Colonic mucosa (tissue), 4 donors: Measurements from ENCODE around the gene ACTRT2. TPM values are rescaled to one million over a fixed set of nuclear protein-coding genes. Genes with fewer than 3 reads are reported as not detected.

ENCODE experiments used
- DNase-seq: peaks from one replicate; pipeline ENCODE4 v3.0.0-alpha.2; 2020
- H3K27ac ChIP-seq: fragments of 200-600 bp; one replicate; pipeline ENCODE4 v1.8.0; 2021
- H3K27me3 ChIP-seq: fragments of 200-600 bp; one replicate; pipeline ENCODE4 v1.8.0; 2021
- H3K36me3 ChIP-seq: fragments of 200-600 bp; one replicate; pipeline ENCODE4 v1.8.0; 2021
- H3K4me1 ChIP-seq: fragments of 200-600 bp; one replicate; pipeline ENCODE4 v1.8.0; 2021; ENCODE audit warnings: mild to moderate bottlenecking
- H3K4me3 ChIP-seq: fragments of 200-600 bp; one replicate; pipeline ENCODE4 v1.8.0; 2021
- H3K9ac ChIP-seq, 2 donors: one replicate each; pipeline ENCODE4 v1.7.0; 2013; ENCODE audit warnings: control low read depth in 2 of 2, low read depth in 2 of 2, low read length in 2 of 2
- H3K9me3 ChIP-seq: fragments of 200-600 bp; one replicate; pipeline ENCODE4 v1.8.0; 2021
- intact Hi-C: fragments of 100-400 bp; cut with DNase I; formaldehyde crosslinking; loops from one replicate; pipeline ENCODE4 v1.14.1; 2022
- total RNA-seq, 2 donors: library from RNA; stranded (reverse); fragmentation: NEBNext Ultra II Directional in 1 of 2; extraction: Animal tissue kit (Norgen Biotek cat#: 25700) in 1 of 2; gene quantifications; one replicate each; pipeline ENCODE4 v1.2.1, GENCODE V29; 2021
- TF ChIP-seq, protein P1 (sequence below): fragments of 200-600 bp; IDR thresholded peaks from one replicate; pipeline ENCODE4 v1.8.0; 2022; ENCODE audit warnings: antibody characterized with exemption, mild to moderate bottlenecking
- donor health status: healthy.
- donor health status: DM: no; HTN: no; CAD: no.
- donor health status: DM: no; HTN: no; CAD: no.

ACTRT2 gene
- total RNA-seq, 2 donors from 2014 or later, result not detected

DNA sequence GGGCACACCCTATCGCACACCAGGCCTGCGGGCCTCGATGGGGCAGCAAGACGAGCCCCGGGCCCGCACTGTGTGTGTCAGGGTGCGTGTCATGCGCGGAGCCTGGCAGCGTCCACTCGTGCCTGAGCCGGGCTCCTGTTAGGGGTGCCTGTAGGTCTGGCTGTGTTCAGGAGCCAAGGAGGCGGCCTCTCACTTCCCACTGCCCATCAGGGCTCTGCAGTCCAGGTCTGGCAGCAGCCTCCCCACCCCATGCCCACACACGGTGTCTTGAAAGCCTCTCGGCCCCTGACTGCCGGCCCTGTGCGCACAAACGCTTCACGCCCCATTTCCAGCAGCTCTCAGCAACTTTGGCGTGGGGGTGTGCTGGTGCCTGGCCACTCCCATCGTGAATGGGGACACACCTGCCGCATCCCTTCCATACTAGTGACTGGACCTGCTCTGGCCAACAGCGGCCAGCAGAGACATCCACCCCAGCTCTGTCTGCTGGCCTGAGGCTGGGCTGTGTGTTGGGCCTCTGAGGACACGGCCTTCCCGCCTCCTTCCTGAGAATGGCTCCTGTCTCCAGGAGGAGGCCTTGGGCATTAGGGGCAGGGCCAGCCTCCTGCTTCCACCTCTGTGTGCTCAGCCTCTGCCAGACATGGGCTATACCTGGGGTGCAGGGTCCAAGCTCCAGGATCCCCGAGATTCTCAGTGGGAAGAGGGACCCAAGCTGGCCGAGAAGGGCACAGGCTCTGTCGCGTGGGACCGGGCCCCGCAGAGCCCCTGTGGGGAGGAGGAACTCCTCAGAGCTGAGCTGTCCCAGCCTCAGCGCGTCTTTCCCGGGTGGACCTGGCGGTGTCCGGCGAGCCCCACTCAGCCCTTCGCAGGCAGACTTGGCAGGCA is 41.8 kb upstream of the ACTRT2 start:
- Histone ChIP-seq H3K27me3 (no peaks in the 10 kb centered on the region), H3K4me1 (no peaks in the 10 kb centered on the region), H3K9me3 (no peaks in the 10 kb centered on the region), H3K4me3 (no peak overlapping the region), H3K27ac (no peak overlapping the region), H3K36me3 (no peaks in the 10 kb centered on the region), H3K9ac (no peak overlapping the region)
- TF ChIP-seq, protein P1, sequence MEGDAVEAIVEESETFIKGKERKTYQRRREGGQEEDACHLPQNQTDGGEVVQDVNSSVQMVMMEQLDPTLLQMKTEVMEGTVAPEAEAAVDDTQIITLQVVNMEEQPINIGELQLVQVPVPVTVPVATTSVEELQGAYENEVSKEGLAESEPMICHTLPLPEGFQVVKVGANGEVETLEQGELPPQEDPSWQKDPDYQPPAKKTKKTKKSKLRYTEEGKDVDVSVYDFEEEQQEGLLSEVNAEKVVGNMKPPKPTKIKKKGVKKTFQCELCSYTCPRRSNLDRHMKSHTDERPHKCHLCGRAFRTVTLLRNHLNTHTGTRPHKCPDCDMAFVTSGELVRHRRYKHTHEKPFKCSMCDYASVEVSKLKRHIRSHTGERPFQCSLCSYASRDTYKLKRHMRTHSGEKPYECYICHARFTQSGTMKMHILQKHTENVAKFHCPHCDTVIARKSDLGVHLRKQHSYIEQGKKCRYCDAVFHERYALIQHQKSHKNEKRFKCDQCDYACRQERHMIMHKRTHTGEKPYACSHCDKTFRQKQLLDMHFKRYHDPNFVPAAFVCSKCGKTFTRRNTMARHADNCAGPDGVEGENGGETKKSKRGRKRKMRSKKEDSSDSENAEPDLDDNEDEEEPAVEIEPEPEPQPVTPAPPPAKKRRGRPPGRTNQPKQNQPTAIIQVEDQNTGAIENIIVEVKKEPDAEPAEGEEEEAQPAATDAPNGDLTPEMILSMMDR, result no peak
- DNase-seq, result no peak
- intact Hi-C loops, result no loop called here

DNA sequence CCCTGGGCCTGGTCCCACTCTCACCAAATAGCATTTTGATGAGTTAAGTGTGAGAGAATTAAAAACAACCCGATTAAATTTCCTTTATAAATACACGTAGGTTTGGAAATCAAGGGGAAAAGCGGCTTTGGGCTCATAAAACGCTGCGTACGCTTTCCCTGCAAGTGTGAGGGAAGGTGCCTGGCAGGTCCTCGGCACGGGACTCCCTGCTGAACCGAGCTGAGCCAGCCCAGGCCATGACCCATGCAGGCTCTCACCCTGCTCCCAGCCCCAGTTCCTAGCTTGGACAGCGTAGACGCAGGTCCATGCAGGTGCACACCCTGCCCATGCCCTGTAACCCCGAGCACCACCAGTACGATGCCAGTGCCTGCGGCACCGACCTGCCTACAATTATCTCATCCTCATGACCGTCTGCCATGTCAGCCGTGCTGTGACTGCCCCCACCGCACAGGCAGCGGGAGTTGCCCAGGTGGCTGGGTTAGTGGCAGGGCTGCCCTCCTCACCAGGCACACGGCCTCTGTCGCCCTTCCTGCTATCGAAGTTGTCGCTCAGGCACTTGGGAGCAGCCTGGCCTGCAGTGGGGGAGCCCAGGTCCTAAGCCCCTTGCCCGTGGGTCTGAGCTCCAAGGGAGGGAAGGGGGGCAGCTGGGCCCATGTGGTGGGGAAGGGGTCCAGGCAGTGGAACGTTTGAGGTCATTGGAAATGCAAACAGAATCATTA is 41.0 kb upstream of the ACTRT2 start:
- no peaks in the 10 kb centered on the region for H3K36me3 ChIP-seq
- H3K27me3 ChIP-seq, result no peaks in the 10 kb centered on the region
- no peak overlapping the region for H3K27ac ChIP-seq
- no peak overlapping the region for H3K9ac ChIP-seq
- intact Hi-C loops, result no loop called here
- no peak overlapping the region for H3K4me3 ChIP-seq
- no peak for DNase-seq
- H3K9me3 ChIP-seq, result no peaks in the 10 kb centered on the region
- no peaks in the 10 kb centered on the region for H3K4me1 ChIP-seq
- TF ChIP-seq, protein P1, result no peak

- TF ChIP-seq, protein P1, result no peak
- Histone ChIP-seq H3K4me1 (no peaks in the 10 kb centered on the region), H3K9me3 (no peaks in the 10 kb centered on the region), H3K4me3 (no peak overlapping the region), H3K36me3 (no peaks in the 10 kb centered on the region), H3K9ac (no peak overlapping the region), H3K27me3 (no peaks in the 10 kb centered on the region), H3K27ac (no peak overlapping the region)
- intact Hi-C loops, result no loop called here
- DNase-seq, result no peak
These were observed 40.4 kb upstream of the ACTRT2 start for GRCh38 chr1:2980849-2981248.

DNA sequence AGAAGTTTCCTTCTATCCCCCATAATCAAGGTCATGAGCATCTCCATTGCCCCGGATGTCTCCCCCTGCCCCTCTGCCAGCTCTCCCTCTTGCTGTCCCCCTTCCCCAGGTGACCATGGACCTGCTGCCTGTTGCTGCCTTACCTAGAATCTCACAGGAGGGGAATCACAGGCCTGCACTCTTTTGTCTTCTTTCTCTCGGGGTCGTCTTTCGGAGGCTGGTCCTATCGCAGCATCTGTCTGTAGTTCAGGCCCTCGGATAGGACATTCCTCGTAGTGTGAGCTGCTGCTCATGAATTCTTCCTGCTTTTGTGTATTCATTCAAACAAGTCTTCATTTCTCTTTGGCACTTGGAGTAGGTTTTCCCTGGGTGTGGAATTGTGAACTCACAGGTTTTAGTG is 39.9 kb upstream of the ACTRT2 start:
- intact Hi-C loops, result no loop called here
- no peak for DNase-seq
- H3K27ac ChIP-seq, result no peak overlapping the region

GRCh38 chr1:2981981-2982614 is 39.2 kb upstream of the ACTRT2 start:
- H3K9me3 ChIP-seq, result no peaks in the 10 kb centered on the region
- no peaks in the 10 kb centered on the region for H3K27me3 ChIP-seq
- intact Hi-C loops, result no loop called here
- H3K36me3 ChIP-seq, result no peaks in the 10 kb centered on the region
- no peak overlapping the region for H3K9ac ChIP-seq
- no peak overlapping the region for H3K27ac ChIP-seq
- DNase-seq, result no peak
- no peak overlapping the region for H3K4me3 ChIP-seq
- H3K4me1 ChIP-seq, result no peaks in the 10 kb centered on the region
- TF ChIP-seq, protein P1, result no peak

More for the DNA sequence above, 39.9 kb upstream of the ACTRT2 start:
- Histone ChIP-seq H3K36me3 (no peaks in the 10 kb centered on the region), H3K9ac (no peak overlapping the region), H3K9me3 (no peaks in the 10 kb centered on the region), H3K4me1 (no peaks in the 10 kb centered on the region), H3K27me3 (no peaks in the 10 kb centered on the region), H3K4me3 (no peak overlapping the region)
- TF ChIP-seq, protein P1, result no peak
